Endothelial cell of umbilical vein (primary cell): ENCODE results near the gene RAB6B.

ENCODE experiments used
- CTCF ChIP-seq, 2 donors: IDR thresholded peaks; 1 replicate in 1 of 2; 2 replicates in 1 of 2; pipeline ENCODE4 v1.5.1; 2011; ENCODE audit warnings: low read length in 2 of 2, mild to moderate bottlenecking in 2 of 2, moderate library complexity in 2 of 2, control low read depth in 1 of 2, inconsistent platforms in 1 of 2, low read depth in 1 of 2; ENCODE audit not compliant: insufficient read depth in 1 of 2; ENCODE audit errors: extremely low read depth in 1 of 2
- EZH2 ChIP-seq: IDR thresholded peaks from 2 replicates; pipeline ENCODE4 v1.6.1; 2012; ENCODE audit warnings: borderline replicate concordance, low read depth, mild to moderate bottlenecking, moderate library complexity, low read length, inconsistent platforms; ENCODE audit not compliant: severe bottlenecking
- JUN ChIP-seq: IDR thresholded peaks from 2 replicates; pipeline ENCODE4 v1.6.1; 2011; ENCODE audit warnings: borderline replicate concordance, low read depth; ENCODE audit not compliant: insufficient read length, insufficient read depth
- MAX ChIP-seq: IDR thresholded peaks from 2 replicates; pipeline ENCODE4 v1.6.1; 2011; ENCODE audit not compliant: insufficient read depth, insufficient read length
- MYC ChIP-seq: IDR thresholded peaks from one replicate; pipeline ENCODE4 v1.6.1; 2011; ENCODE audit warnings: mild to moderate bottlenecking, low read depth, low read length
- POLR2A ChIP-seq: IDR thresholded peaks from 2 replicates; pipeline ENCODE4 v1.6.1; 2012; ENCODE audit warnings: low read depth, mild to moderate bottlenecking, control low read depth, low read length
- POLR2AphosphoS5 ChIP-seq: IDR thresholded peaks from 2 replicates; pipeline ENCODE4 v1.6.1; 2012; ENCODE audit warnings: low read depth, mild to moderate bottlenecking, control low read depth, low read length, moderate library complexity; ENCODE audit not compliant: insufficient read depth

- no peak for TF ChIP-seq CTCF (IDR thresholded peaks at IDR 0.05; ENCODE audit: extremely low read depth in 1 of 2, insufficient read depth in 1 of 2, low read depth in 1 of 2, low read length in 2 of 2)
- no peak for TF ChIP-seq POLR2A
- no peak for TF ChIP-seq POLR2AphosphoS5
- TF ChIP-seq EZH2: no peak
- no peak for TF ChIP-seq MYC
- no peak for TF ChIP-seq MAX
- no peak for TF ChIP-seq JUN
These were observed 36.3 kb upstream of the RAB6B start for GRCh38 chr3:133932009-133932408.
